RWPE1 (cell line): ENCODE measurements around the gene PPFIA2.

Experiments used
- CTCF ChIA-PET: fragments of 350-600 bp; sonication (Branson Sonifier 250); formaldehyde crosslinking; extraction: SDS; loops from one replicate; lab custom pipeline; 2021; lab: Yijun Ruan, JAX
- POLR2A ChIA-PET: fragments of 400-600 bp; formaldehyde crosslinking; extraction: SDS; loops from one replicate; lab custom pipeline; 2020; ENCODE audit warnings: antibody characterized with exemption; ENCODE audit not compliant: low non-redundant PET; lab: Yijun Ruan, JAX
- DNase-seq: peaks from one replicate; pipeline ENCODE4 v3.0.0; 2012; ENCODE audit warnings: low spot score
- H3K27ac ChIP-seq: fragments of 450-650 bp; 2 replicates; pipeline ENCODE4 v1.5.1; 2017
- TF ChIP-seq, protein P1 (sequence below): fragments of 450-650 bp; conservative IDR thresholded peaks from 2 replicates; pipeline ENCODE4 v1.5.1; 2017; ENCODE audit warnings: low read depth, mild to moderate bottlenecking

Gene PPFIA2

DNA sequence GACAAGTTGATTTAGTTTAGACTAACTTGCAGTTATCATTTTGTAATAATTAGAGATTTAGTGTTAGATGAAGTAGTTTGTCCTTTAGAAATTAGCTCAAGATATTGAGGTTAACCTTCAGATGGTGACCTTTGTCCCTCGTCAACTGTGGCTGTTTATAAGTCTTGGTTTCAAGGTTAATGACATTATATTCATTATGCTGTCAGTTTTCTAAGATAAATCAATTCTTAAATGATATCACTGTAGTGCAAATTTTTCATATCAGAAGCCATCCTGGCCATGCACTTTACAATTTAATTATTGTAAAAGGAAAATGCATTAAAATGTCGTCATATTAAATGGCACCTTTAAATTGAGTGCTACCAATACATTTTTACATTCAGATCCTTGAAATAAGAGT is 19.6 kb upstream of the PPFIA2 start:
- DNase-seq, result no peak
- H3K27ac ChIP-seq, result no peak overlapping the region
- TF ChIP-seq, protein P1, sequence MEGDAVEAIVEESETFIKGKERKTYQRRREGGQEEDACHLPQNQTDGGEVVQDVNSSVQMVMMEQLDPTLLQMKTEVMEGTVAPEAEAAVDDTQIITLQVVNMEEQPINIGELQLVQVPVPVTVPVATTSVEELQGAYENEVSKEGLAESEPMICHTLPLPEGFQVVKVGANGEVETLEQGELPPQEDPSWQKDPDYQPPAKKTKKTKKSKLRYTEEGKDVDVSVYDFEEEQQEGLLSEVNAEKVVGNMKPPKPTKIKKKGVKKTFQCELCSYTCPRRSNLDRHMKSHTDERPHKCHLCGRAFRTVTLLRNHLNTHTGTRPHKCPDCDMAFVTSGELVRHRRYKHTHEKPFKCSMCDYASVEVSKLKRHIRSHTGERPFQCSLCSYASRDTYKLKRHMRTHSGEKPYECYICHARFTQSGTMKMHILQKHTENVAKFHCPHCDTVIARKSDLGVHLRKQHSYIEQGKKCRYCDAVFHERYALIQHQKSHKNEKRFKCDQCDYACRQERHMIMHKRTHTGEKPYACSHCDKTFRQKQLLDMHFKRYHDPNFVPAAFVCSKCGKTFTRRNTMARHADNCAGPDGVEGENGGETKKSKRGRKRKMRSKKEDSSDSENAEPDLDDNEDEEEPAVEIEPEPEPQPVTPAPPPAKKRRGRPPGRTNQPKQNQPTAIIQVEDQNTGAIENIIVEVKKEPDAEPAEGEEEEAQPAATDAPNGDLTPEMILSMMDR, result no peak
- ChIA-PET CTCF (interaction anchor here (0.6 kb wide), 1 partner anchor 23 kb away, joined by 3 read pairs; no protein-coding TSS in a partner anchor), POLR2A (no interaction called here)

DNA sequence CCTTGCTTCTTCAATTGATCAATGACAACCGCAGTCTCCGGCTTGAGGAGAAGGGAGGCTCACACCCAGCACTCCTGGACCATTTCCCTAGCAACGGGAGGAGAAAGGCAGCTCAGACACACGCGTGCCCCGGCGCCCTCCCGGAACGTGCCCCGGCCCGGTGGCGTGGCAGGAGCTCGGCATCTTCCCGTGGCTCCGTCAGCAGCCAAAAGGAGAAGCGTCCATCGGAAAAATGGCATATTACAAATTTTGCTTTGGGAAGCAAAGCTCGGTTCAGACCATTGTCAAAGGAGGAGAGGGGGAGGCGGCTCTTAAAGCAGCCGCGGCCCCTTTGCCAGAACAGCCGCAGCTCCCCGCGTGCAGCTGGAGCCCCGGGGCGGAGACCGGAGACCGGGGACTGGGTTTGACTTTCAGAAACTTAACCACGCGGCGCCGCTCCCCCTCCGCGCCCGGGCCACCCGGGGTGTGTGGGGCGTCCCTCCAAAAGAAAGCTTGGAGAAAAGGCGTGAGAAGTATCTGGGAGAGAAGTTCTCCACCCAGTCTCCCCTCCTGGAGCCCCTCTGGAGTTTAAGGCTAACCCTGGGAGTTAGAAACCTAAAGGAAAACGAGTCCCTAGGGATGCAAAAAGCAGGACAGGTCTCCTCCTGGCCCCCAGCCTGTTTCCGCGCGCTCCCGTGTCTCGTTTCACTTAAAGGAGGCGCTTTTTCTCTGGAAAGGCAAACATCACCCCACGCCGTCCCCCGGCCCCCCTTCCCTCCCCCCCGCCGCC is 545 bp downstream of the PPFIA2 start:
- ChIA-PET POLR2A (no interaction called here), CTCF (interaction anchor here (0.7 kb wide), 1 partner anchor 159 kb away, joined by 3 read pairs; no protein-coding TSS in a partner anchor)
- H3K27ac ChIP-seq, result no peak overlapping the region
- TF ChIP-seq, protein P1, result no peak
- no peak for DNase-seq

DNA sequence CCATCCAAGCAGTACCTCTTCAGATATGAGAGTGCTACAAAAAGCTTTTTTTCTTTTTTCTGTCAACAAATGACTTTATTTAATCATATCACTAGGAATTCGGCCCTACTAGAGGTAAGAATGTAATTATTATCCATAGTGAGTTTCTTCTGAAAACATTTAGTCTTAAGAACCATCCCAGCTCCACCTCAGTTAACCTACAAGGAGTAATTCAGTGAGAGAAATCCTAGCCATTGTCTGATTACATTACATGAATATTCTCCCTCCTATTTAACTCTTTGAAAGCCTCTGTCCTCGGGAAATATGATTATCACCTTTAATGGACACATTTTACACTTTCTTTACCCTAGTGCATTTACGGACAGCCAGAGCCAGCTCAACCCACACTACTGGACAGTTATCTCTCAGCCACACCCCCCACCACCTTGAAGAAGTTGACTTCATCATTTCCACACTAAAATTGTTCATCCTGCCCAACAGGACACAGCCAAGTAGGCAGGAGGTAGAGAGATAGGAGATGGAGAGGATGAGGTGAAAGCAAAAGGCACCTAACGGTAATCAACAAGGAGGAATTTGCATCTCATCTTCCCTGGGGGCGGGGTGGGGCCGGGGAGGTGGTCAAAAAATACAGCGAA is 1.3 kb downstream of the PPFIA2 start:
- ChIA-PET CTCF (interaction anchor here (0.7 kb wide), 1 partner anchor 160 kb away, joined by 3 read pairs; no protein-coding TSS in a partner anchor), POLR2A (no interaction called here)
- TF ChIP-seq, protein P1, result no peak
- no peak overlapping the region for H3K27ac ChIP-seq
- DNase-seq, result no peak

DNA sequence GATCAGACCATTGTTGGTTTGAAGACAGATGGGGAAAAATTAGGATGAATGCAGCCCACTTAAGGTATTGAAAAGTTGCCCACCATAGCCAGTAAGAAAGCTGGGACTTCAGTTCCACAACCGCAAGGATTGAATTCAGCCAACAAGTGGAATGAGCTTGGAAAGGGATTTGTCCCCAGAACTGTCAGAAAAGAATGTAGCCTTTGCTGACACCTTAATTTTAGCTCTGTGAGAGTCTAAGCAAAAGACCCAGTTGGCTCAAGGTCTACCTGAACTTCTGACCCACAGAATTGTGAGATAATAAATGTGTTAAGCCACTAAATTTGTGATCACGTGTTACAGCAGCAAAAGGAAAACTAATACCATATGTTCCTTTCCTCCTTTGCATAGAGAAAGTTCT is 29.4 kb downstream of the PPFIA2 start:
- TF ChIP-seq, protein P1, result no peak
- DNase-seq, result no peak
- H3K27ac ChIP-seq, result no peak overlapping the region
- CTCF ChIA-PET, result interaction anchor here (0.6 kb wide), 1 partner anchor 125 kb away, joined by 3 read pairs; no protein-coding TSS in a partner anchor
- POLR2A ChIA-PET, result no interaction called here

DNA sequence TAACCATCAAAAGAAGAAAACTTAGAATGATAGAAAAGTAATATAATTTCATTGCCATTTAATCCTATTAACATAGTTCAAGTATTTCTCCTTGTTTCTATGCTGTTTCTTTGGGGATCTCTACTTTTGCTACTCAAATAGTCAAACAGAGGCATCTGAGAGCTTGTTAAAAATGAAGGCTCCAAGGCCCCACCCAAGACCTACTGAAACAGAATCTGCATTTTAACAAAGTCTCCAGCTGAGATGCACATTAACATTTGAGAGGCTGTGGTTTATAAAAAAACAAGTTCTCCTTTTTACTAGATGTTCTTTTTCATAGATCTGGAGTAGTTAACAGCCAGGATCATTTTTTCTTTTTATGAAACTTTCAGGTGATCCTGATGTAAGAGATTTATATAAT is 31.8 kb downstream of the PPFIA2 start:
- TF ChIP-seq, protein P1, result no peak
- ChIA-PET CTCF (no interaction called here), POLR2A (no interaction called here)
- no peak overlapping the region for H3K27ac ChIP-seq
- no peak for DNase-seq

DNA sequence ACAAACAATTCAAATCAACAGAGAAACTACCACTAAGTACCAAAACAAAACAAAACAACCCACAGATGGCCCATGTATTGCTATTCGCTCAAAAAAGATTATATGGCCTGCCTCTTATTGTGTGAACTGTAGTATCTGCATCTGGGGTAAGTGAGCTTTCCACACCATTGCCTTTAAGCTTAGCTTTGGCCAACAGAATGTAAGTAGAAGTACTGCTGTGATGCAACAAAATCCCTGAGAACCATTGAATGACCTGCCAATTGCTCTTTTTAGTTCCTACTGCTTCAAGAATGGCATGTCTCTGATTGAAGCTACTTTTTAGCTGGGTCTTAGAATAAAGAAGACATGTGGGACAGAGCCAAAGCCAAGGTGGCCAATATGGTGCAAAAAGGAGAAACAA is 32.5 kb downstream of the PPFIA2 start:
- no peak overlapping the region for H3K27ac ChIP-seq
- CTCF ChIA-PET, result interaction anchor here (0.6 to 0.7 kb wide), 2 partner anchors 69 to 137 kb away, joined by 3 read pairs; no protein-coding TSS in a partner anchor
- TF ChIP-seq, protein P1, result no peak
- POLR2A ChIA-PET, result no interaction called here
- DNase-seq, result no peak
